ENCODE measurements around the gene DCANP1.

- TF ChIP-seq CTCF (IDR thresholded peaks at IDR 0.05) (no peak), ZFX (IDR thresholded peaks at IDR 0.05; ENCODE audit: borderline replicate concordance) (no peak)
Measured at GRCh38 chr5:135487839-135488514, 40.8 kb upstream of the DCANP1 start.

Measured in 22Rv1 (cell line).